Measurements from ENCODE around the gene YWHAQ. TPM values are rescaled to one million over a fixed set of nuclear protein-coding genes. Genes with fewer than 3 reads are reported as not detected.

YWHAQ gene
- total RNA-seq (2014; rRNA removed; shearing (Covaris generic)): 294 and 342 TPM in 2 replicates

GRCh38 chr2:9630736-9631552 lies at the start of gene YWHAQ:
Gene YWHAQ (minus strand): TSS chr2:9630997. CDS start chr2:9630452, 545 bp downstream.
- peak; percentile 97 for DNase-seq (ENCODE audit: low spot score)

GRCh38 chr2:9680082-9680481 lies 49.3 kb upstream of the YWHAQ start:
- no peak for DNase-seq (ENCODE audit: low spot score)

GRCh38 chr2:9679218-9679617 lies 48.4 kb upstream of the YWHAQ start:
- no peak for DNase-seq (ENCODE audit: low spot score)

GRCh38 chr2:9678544-9678943 lies 47.7 kb upstream of the YWHAQ start:
- no peak for DNase-seq (ENCODE audit: low spot score)

- DNase-seq (ENCODE audit: low spot score): no peak
Observed at GRCh38 chr2:9675415-9676351, 44.9 kb upstream of the YWHAQ start.

- DNase-seq (ENCODE audit: low spot score): no peak
Observed at GRCh38 chr2:9674891-9675414, 44.2 kb upstream of the YWHAQ start.

GRCh38 chr2:9673914-9674481 lies 43.2 kb upstream of the YWHAQ start:
- no peak for DNase-seq (ENCODE audit: low spot score)

GRCh38 chr2:9668687-9669345 lies 38.0 kb upstream of the YWHAQ start:
- DNase-seq (ENCODE audit: low spot score): no peak

- no peak for DNase-seq (ENCODE audit: low spot score)
Observed at GRCh38 chr2:9667826-9668225, 37.0 kb upstream of the YWHAQ start.

GRCh38 chr2:9666306-9666705 lies 35.5 kb upstream of the YWHAQ start:
- DNase-seq (ENCODE audit: low spot score): no peak

GRCh38 chr2:9665898-9666297 lies 35.1 kb upstream of the YWHAQ start:
- DNase-seq (ENCODE audit: low spot score): no peak

GRCh38 chr2:9664365-9664764 lies 33.6 kb upstream of the YWHAQ start:
- DNase-seq (ENCODE audit: low spot score): no peak

GRCh38 chr2:9663008-9663879 lies 32.4 kb upstream of the YWHAQ start:
- no peak for DNase-seq (ENCODE audit: low spot score)

- no peak for DNase-seq (ENCODE audit: low spot score)
Observed at GRCh38 chr2:9661261-9661660, 30.5 kb upstream of the YWHAQ start.

GRCh38 chr2:9660781-9661180 lies 30.0 kb upstream of the YWHAQ start:
- DNase-seq (ENCODE audit: low spot score): no peak

GRCh38 chr2:9660154-9660553 lies 29.4 kb upstream of the YWHAQ start:
- DNase-seq (ENCODE audit: low spot score): no peak

GRCh38 chr2:9658972-9659371 lies 28.2 kb upstream of the YWHAQ start:
- DNase-seq (ENCODE audit: low spot score): no peak

GRCh38 chr2:9657731-9658130 lies 26.9 kb upstream of the YWHAQ start:
- DNase-seq (ENCODE audit: low spot score): no peak

GRCh38 chr2:9657083-9657482 lies 26.3 kb upstream of the YWHAQ start:
- no peak for DNase-seq (ENCODE audit: low spot score)

- no peak for DNase-seq (ENCODE audit: low spot score)
Observed at GRCh38 chr2:9656270-9656766, 25.5 kb upstream of the YWHAQ start.

Measured in HT-29 (cell line).